Stimulated activated CD4-positive, alpha-beta T cell treated with anti-CD3 and anti-CD28 coated beads, Interleukin-12 subunit alpha, Interleukin-12 subunit beta, amount 100 ng/mL, for 24 hours (primary cell): ENCODE results near the gene DDX28.
"Not testable (repeated sequence)": the region's sequence is repeated elsewhere in the genome, so short reads cannot be mapped to it uniquely, and the experiment has no call there.

Source experiments
- DNase-seq, 2 experiments: peaks; one replicate each; pipeline ENCODE4 v3.0.0-alpha.2; 2020; ENCODE audit warnings: low read depth in 2 of 2

Gene DDX28

DNA sequence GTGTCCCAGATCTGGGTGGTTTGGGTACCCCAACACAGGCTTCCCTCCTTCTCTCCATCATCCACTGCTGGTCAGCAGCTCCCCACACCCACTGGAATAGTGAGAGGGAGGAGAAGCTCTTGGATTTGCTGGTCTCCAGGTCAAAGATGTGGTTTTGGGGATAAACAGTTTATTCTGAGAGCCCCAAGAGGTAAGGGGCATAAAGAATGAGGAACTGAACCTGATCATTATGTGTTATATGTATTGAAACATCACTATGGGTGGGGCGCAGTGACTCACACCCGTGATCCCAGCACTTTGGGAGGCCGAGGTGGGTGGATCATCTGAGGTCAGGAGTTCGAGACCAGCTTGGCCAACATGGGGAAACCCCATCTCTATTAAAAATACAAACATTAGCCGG lies 27.6 kb downstream of the DDX28 start:
- DNase-seq: peak in 1 of 2 experiments; percentile 22

DNA sequence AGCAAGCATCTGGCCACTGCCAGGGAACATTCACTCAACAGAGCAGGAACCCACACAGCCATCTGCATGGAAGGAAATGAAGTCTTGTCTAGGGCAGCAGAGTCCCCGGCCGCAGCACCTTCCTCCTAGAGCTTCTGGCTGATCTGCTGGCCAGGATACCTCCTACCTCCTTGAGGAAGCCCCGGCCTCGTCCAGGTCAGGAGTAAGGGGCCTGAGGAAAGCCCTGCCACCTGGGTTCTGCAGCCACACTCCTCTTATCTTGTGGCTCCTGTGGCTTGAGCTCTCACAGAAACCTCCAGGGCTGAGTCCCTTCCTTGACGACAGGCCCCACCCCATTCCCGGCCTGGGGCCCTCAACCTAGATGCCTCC lies 29.0 kb downstream of the DDX28 start:
- not testable (repeated sequence) for DNase-seq

DNA sequence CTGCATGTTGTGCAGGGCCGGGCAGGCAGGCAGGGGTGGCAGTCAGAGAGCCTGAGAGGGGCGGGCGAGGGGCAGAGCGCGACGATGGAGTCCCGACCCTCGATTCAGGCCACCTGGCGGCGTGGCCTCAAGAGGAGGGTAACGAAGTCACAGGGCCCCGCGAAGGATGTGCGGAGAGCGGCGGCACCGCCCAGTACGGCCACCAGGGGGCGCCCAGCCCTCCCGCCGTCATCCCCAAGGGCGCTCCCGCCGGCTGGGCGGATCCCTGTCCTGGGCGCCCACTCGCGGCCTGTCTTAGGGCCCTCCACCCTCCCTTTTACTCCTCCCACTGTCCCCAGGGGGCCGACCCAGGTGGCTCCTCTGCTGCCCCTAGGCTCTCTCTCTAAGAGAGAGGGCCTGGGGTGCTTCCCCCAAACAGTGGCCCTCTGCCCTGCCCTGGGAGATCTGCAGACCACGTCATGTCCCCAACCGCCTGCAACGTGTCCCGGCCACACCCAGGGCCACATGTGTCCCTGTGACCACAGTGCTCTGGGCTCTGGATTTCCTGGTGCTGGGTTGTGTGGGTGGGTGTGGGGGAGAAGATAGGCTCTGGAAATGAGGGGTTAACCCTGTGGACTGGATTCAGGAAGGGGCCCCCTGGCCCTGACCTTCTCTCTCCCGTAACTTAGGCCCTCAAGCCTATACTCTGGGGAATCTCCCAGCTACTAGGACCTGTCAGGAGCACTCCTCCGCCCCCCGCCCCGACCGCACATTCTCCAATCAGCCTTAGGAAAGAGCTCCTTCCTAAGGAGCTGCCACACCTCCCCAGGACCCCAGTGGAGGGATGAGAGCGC lies 29.6 kb downstream of the DDX28 start:
- DNase-seq: peak; percentile 69 to 77

- no peak for DNase-seq
Measured at GRCh38 chr16:67992661-67993206, 30.3 kb downstream of the DDX28 start.

GRCh38 chr16:67990018-67990386 lies 33.0 kb downstream of the DDX28 start:
- no peak for DNase-seq

GRCh38 chr16:67989322-67990017 lies 33.6 kb downstream of the DDX28 start:
- no peak for DNase-seq

- DNase-seq: no peak
Measured at GRCh38 chr16:67988675-67989074, 34.4 kb downstream of the DDX28 start.

- no peak for DNase-seq
Measured at GRCh38 chr16:67987460-67988160, 35.4 kb downstream of the DDX28 start.

DNA sequence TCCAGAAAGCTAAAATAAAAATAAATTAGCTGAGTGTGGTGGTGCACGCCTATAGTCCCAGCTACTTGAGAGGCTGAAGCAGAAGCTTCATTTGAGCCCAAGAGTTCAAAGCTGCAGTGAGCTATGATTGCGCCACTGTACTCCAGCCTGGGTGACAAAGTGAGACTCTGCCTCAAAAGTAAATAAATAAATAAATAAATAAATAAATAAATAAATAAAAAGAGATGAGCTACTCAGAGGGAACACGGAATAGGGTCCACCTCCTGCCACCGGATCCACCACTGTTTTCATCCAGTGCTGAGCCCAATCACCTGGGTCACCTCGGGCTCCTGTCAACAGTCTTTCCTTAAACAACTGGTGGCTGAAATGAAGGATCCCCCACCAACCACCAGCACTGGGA lies 36.1 kb downstream of the DDX28 start:
- no peak for DNase-seq

GRCh38 chr16:67982011-67982696 lies 40.9 kb downstream of the DDX28 start:
- no peak for DNase-seq

DNA sequence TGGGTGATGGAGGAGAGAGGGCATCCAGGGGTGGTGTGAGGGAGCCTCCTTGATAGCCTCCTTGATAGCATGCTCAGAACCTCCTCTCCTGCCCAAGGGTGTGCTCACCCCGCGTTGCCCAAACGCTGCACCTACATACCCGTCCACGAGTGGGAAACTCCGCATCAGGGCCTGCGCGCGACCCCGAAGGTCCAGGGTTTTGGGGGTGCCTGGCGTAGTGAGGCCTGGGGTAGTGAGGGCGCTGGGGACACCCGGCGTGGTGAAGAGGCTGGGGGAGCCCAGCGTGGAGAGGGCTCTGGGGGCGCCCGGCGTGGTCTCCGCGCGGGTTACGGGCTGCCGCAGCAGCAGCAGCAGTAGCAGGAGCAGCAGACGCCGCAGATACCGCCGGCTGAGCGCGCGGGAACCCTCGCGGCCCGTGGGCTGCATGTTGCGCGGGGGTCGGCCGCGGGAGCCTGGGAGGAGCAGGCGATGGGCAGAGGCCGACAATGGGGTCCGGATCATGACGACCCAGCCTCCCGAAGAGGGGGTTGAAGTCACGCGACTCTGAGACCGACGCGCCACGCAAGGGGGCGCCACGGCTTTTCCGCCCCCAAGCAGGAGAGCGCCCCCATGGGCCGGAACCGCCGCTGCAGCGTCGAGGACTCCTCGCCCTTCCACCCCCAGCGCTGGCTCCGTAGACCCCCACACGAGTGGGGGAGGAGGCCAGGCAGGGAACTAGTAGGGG lies 42.9 kb downstream of the DDX28 start, which contains the start of gene DPEP3:
DPEP3 (minus strand) TSS at position 545 of the 724 bp plus-strand sequence; CDS start at position 426, 119 bp downstream.
- DNase-seq: no peak

GRCh38 chr16:67977469-67978227 lies 45.4 kb downstream of the DDX28 start:
- DNase-seq: no peak

- DNase-seq: no peak
Measured at GRCh38 chr16:67977005-67977404, 46.0 kb downstream of the DDX28 start.

DNA sequence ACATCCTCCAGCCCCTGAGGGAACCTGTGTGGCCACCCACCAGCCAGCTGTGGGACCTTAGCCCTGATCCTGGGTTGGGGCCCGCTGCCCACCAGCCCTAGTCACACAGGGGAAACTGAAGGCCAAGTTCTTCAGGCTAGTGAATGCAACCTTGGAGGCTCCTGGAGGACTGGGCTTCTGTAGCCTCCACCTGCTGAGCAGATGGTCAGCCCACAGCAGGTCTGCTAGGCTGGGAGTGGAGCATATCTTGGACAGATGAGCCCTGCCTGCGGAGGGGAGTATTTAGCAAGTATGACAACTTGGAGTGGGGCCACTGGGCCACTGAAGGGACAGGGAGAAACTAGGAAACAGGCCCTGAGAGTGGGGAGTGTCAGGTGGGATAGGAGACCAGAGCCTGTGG lies 46.8 kb downstream of the DDX28 start:
- no peak for DNase-seq

- no peak for DNase-seq
Measured at GRCh38 chr16:67975321-67976105, 47.5 kb downstream of the DDX28 start.

GRCh38 chr16:67972285-67972684 lies 50.7 kb downstream of the DDX28 start:
- DNase-seq: not testable (repeated sequence)

GRCh38 chr16:67971111-67971510 lies 51.9 kb downstream of the DDX28 start:
- no peak for DNase-seq
